ENCODE results near the gene RECQL.

DNA sequence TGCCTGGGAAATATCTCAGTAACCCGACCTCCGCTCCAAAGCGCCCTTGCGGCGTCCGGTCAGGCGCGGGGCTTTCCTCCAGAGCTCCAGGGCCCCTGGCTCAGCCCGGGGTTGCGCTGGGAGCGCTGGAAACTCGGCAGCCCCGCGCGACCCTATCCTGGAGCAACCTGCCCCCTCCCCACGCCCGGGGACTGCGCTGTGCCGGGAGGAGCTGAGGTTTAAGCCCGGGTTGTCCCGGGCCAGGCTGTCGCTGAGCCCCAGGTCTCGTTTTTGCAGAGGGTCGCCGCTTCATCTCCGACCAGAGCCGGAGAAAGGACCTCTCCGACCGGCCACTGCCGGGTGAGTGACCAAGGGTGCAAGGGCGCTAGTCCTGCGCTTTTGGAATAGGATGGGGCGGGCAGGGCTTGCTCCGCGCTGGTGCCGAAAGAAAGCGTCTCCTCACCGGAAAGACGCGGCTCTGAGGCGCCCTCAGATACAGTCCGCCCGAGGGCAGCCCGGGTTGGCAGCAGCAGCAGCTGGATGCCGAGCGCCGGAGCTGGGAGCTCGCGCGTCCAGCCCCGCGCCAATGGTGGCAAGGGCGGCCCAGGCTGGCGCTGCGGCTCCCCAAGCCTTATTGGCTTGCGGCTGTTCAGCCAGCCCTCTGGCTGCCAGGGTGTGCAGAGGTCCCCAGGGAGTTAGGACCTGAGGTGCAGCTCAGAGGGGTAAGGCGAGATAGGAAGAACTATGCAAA, 26.2 kb upstream of the RECQL start:
- TF ChIP-seq, protein P1, sequence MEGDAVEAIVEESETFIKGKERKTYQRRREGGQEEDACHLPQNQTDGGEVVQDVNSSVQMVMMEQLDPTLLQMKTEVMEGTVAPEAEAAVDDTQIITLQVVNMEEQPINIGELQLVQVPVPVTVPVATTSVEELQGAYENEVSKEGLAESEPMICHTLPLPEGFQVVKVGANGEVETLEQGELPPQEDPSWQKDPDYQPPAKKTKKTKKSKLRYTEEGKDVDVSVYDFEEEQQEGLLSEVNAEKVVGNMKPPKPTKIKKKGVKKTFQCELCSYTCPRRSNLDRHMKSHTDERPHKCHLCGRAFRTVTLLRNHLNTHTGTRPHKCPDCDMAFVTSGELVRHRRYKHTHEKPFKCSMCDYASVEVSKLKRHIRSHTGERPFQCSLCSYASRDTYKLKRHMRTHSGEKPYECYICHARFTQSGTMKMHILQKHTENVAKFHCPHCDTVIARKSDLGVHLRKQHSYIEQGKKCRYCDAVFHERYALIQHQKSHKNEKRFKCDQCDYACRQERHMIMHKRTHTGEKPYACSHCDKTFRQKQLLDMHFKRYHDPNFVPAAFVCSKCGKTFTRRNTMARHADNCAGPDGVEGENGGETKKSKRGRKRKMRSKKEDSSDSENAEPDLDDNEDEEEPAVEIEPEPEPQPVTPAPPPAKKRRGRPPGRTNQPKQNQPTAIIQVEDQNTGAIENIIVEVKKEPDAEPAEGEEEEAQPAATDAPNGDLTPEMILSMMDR (IDR thresholded peaks at IDR 0.05) = no peak
- no peak for TF ChIP-seq POLR2A (IDR thresholded peaks at IDR 0.05)
- no peak for TF ChIP-seq EP300 (IDR thresholded peaks at IDR 0.05)
